HG02610 (cell line): ENCODE data around the gene HOMER2.
"Not testable (repeated sequence)": the region's sequence is repeated elsewhere in the genome, so short reads cannot be mapped to it uniquely, and the experiment has no call there.

Experiments
- ATAC-seq: cut with Tn5 transposase; IDR thresholded peaks from one replicate; pipeline ENCODE4 v1.9.1; 2021; ENCODE audit warnings: mild to moderate bottlenecking, moderate library complexity; ENCODE audit not compliant: unreplicated experiment

Gene HOMER2

GRCh38 chr15:82865981-82866380, 86.5 kb downstream of the HOMER2 start:
- ATAC-seq = not testable (repeated sequence)

- ATAC-seq = not testable (repeated sequence)
Measured at GRCh38 chr15:82865581-82865980, 86.9 kb downstream of the HOMER2 start.

GRCh38 chr15:82864967-82865366, 87.6 kb downstream of the HOMER2 start:
- no peak for ATAC-seq

GRCh38 chr15:82862886-82863285, 89.6 kb downstream of the HOMER2 start:
- ATAC-seq = no peak

GRCh38 chr15:82858932-82859331, 93.6 kb downstream of the HOMER2 start:
- no peak for ATAC-seq

- no peak for ATAC-seq
Measured at GRCh38 chr15:82856397-82857170, 95.9 kb downstream of the HOMER2 start.

- ATAC-seq = no peak
Measured at GRCh38 chr15:82855286-82856100, 97.0 kb downstream of the HOMER2 start.

GRCh38 chr15:82854554-82854953, 98.0 kb downstream of the HOMER2 start:
- no peak for ATAC-seq

GRCh38 chr15:82852941-82853561, 99.5 kb downstream of the HOMER2 start:
- ATAC-seq = no peak

GRCh38 chr15:82851981-82852511, 100.5 kb downstream of the HOMER2 start:
- ATAC-seq = no peak

GRCh38 chr15:82851306-82851850, 101.1 kb downstream of the HOMER2 start:
- ATAC-seq = no peak

GRCh38 chr15:82850731-82851130, 101.8 kb downstream of the HOMER2 start:
- no peak for ATAC-seq

GRCh38 chr15:82849556-82850512, 102.7 kb downstream of the HOMER2 start:
- ATAC-seq = no peak

- ATAC-seq = no peak
Measured at GRCh38 chr15:82848241-82848993, 104.1 kb downstream of the HOMER2 start.

- ATAC-seq = no peak
Measured at GRCh38 chr15:82847703-82848102, 104.8 kb downstream of the HOMER2 start.

- ATAC-seq = no peak
Measured at GRCh38 chr15:82846621-82847020, 105.9 kb downstream of the HOMER2 start.

- no peak for ATAC-seq
Measured at GRCh38 chr15:82845686-82846085, 106.8 kb downstream of the HOMER2 start.

GRCh38 chr15:82843566-82843965, 109.0 kb downstream of the HOMER2 start:
- ATAC-seq = no peak

- ATAC-seq = no peak
Measured at GRCh38 chr15:82840166-82840565, 112.4 kb downstream of the HOMER2 start.
